ENCODE data around the gene TNP1.

The TNP1 gene

GRCh38 chr2:216829533-216829932 is 30.3 kb downstream of the TNP1 start:
- no peak overlapping the region for H3K4me3 ChIP-seq (replicated peaks; ENCODE audit: low read depth, low read length)
- no peaks in the 10 kb centered on the region; the same call in none of the 2 replicates for H3K27me3 ChIP-seq (replicated peaks; ENCODE audit: control insufficient read depth, insufficient read depth, low read length)
- no peaks in the 10 kb centered on the region for H3K36me3 ChIP-seq (ENCODE audit: control insufficient read depth, insufficient read depth, low read length)
- no peak for TF ChIP-seq CTCF (IDR thresholded peaks at IDR 0.05; ENCODE audit: insufficient read depth, low read length, poor library complexity, severe bottlenecking)
- no peak for DNase-seq (ENCODE audit: extremely low read depth, insufficient read length)

GRCh38 chr2:216827073-216827720 is 32.7 kb downstream of the TNP1 start:
- Histone ChIP-seq H3K4me3 (replicated peaks; ENCODE audit: low read depth, low read length) (no peak overlapping the region), H3K36me3 (ENCODE audit: control insufficient read depth, insufficient read depth, low read length) (no peaks in the 10 kb centered on the region), H3K27me3 (replicated peaks; ENCODE audit: control insufficient read depth, insufficient read depth, low read length) (no peaks in the 10 kb centered on the region; the same call in none of the 2 replicates)
- DNase-seq (ENCODE audit: extremely low read depth, insufficient read length), result no peak
- no peak for TF ChIP-seq CTCF (IDR thresholded peaks at IDR 0.05; ENCODE audit: insufficient read depth, low read length, poor library complexity, severe bottlenecking)

- H3K4me3 ChIP-seq (replicated peaks; ENCODE audit: low read depth, low read length), result no peak overlapping the region
Observed at GRCh38 chr2:216822470-216822869, 37.4 kb downstream of the TNP1 start.

GRCh38 chr2:216820709-216821108 is 39.2 kb downstream of the TNP1 start:
- TF ChIP-seq CTCF (IDR thresholded peaks at IDR 0.05; ENCODE audit: insufficient read depth, low read length, poor library complexity, severe bottlenecking), result no peak
- H3K4me3 ChIP-seq (replicated peaks; ENCODE audit: low read depth, low read length), result no peak overlapping the region
- no peaks in the 10 kb centered on the region for H3K36me3 ChIP-seq (ENCODE audit: control insufficient read depth, insufficient read depth, low read length)
- H3K27me3 ChIP-seq (replicated peaks; ENCODE audit: control insufficient read depth, insufficient read depth, low read length), result no peaks in the 10 kb centered on the region; the same call in 1 of the 2 replicates
- DNase-seq (ENCODE audit: extremely low read depth, insufficient read length), result no peak

More at GRCh38 chr2:216822470-216822869, 37.4 kb downstream of the TNP1 start:
- Histone ChIP-seq H3K27me3 (replicated peaks; ENCODE audit: control insufficient read depth, insufficient read depth, low read length) (no peaks in the 10 kb centered on the region; the same call in none of the 2 replicates), H3K36me3 (ENCODE audit: control insufficient read depth, insufficient read depth, low read length) (no peaks in the 10 kb centered on the region)
- DNase-seq (ENCODE audit: extremely low read depth, insufficient read length), result no peak
- TF ChIP-seq CTCF (IDR thresholded peaks at IDR 0.05; ENCODE audit: insufficient read depth, low read length, poor library complexity, severe bottlenecking), result no peak

GRCh38 chr2:216819766-216820165 is 40.1 kb downstream of the TNP1 start:
- no peak for TF ChIP-seq CTCF (IDR thresholded peaks at IDR 0.05; ENCODE audit: insufficient read depth, low read length, poor library complexity, severe bottlenecking)
- H3K4me3 ChIP-seq (replicated peaks; ENCODE audit: low read depth, low read length), result no peak overlapping the region
- no peaks in the 10 kb centered on the region; the same call in 1 of the 2 replicates for H3K27me3 ChIP-seq (replicated peaks; ENCODE audit: control insufficient read depth, insufficient read depth, low read length)
- H3K36me3 ChIP-seq (ENCODE audit: control insufficient read depth, insufficient read depth, low read length), result no peaks in the 10 kb centered on the region
- DNase-seq (ENCODE audit: extremely low read depth, insufficient read length), result no peak

All from GM06990 (cell line).